ENCODE data around the gene EFCAB6.

GRCh38 chr22:43681731-43682360 lies 130.3 kb downstream of the EFCAB6 start:
- no peak for TF ChIP-seq EP300 (IDR thresholded peaks at IDR 0.05)
- no peak for TF ChIP-seq POLR2A (IDR thresholded peaks at IDR 0.05)
- TF ChIP-seq CTCF (IDR thresholded peaks at IDR 0.05): no peak
